Measurements from ENCODE around the gene REXO4. TPM values are rescaled to one million over a fixed set of nuclear protein-coding genes. Genes with fewer than 3 reads are reported as not detected.
A peak's percentile ranks its signal among the peaks of the same experiment; 100 is the strongest.

The REXO4 gene
- total and polyA plus RNA-seq, 2 of the 13 experiments (the other 11 are each of a cell fraction or from before 2014, with no cell fraction given): 18.5 to 30.4 TPM

- Histone ChIP-seq H3K79me2 (ENCODE audit: insufficient read depth, low read length) (peaks cover 14% of the 10 kb centered on the region), H3K27ac (ENCODE audit: extremely low read length, insufficient read depth, low read length) (no peak overlapping the region), H3K9ac (ENCODE audit: insufficient read depth, low read depth, low read length) (no peak overlapping the region), H3K4me3 (replicated peaks in 1 of 3; ENCODE audit: insufficient read depth in 1 of 3, low read depth in 2 of 3, low read length in 3 of 3) (no peak overlapping the region), H3K9me3 (ENCODE audit: low read length) (no peaks in the 10 kb centered on the region), H3K4me2 (ENCODE audit: low read depth, low read length) (no peak overlapping the region), H3K36me3 (replicated peaks in 1 of 2; ENCODE audit: control insufficient read depth in 1 of 2, insufficient read depth in 2 of 2, low read length in 2 of 2) (peaks cover 6 to 14% of the 10 kb centered on the region in 2 experiments; a peak in 3 of 5 replicates), H4K20me1 (ENCODE audit: insufficient read depth, low read length) (no peaks in the 10 kb centered on the region; the same call in 1 of the 2 replicates), H2AFZ (ENCODE audit: low read length) (no peak overlapping the region), H3K4me1 (ENCODE audit: insufficient read depth, low read length) (peaks cover 32% of the 10 kb centered on the region), H3K27me3 (ENCODE audit: control insufficient read depth in 1 of 2, insufficient read depth in 2 of 2, low read length in 2 of 2) (no peaks in the 10 kb centered on the region; a peak in 1 of 5 replicates)
- WGBS (ENCODE audit: low lambda C conversion rate): 95% methylated on average over 17 of the region's 22 CpGs
- CTCF ChIA-PET (ENCODE audit: low intra/inter-chr PET ratio, low total read pairs): no interaction called here
- FAIRE-seq (no peak), ATAC-seq (no peak), DNase-seq (ENCODE audit: low spot score) (no peak)
- intact Hi-C loops (cut with micrococcal nuclease; ENCODE audit: unreplicated experiment): no loop called here
- POLR2A ChIA-PET: interaction anchor here (1.6 to 2.2 kb wide), 2 partner anchors 15 to 88 kb away, joined by 3 to 6 read pairs; partner anchors contain the start of gene SLC2A6
- BruUV-seq (replicated peaks): no TSS peak
- in situ Hi-C loops (cut with HindIII; ENCODE audit: extremely low pct_ligation_motif_present, low pct_unique_long_range_greater_than_20kb): no loop called here
- TF ChIP-seq XRCC5 (optimal IDR thresholded peaks at IDR 0.05; ENCODE audit: low read length) (peak; percentile 23), RAD21 (CRISPR knock-in tag; IDR thresholded peaks at IDR 0.05) (peak; percentile 31; the same call in 1 of the 2 replicates), SNAPC2 (CRISPR knock-in tag; IDR thresholded peaks at IDR 0.05) (no peak), SNAPC4 (CRISPR knock-in tag; IDR thresholded peaks at IDR 0.05) (no peak), MEIS2 (CRISPR knock-in tag; IDR thresholded peaks at IDR 0.05) (no peak), THYN1 (CRISPR knock-in tag; IDR thresholded peaks at IDR 0.05; ENCODE audit: borderline replicate concordance, low read depth) (no peak), ZFYVE20 (CRISPR knock-in tag; IDR thresholded peaks at IDR 0.05; ENCODE audit: borderline replicate concordance, low read depth) (no peak), ZBTB43 (CRISPR knock-in tag; conservative IDR thresholded peaks at IDR 0.05) (no peak), ZNF18 (CRISPR knock-in tag; IDR thresholded peaks at IDR 0.05; ENCODE audit: insufficient replicate concordance) (no peak), AGO2 (optimal IDR thresholded peaks at IDR 0.05; ENCODE audit: low read depth, low read length) (peak; percentile 34), ZNF530 (CRISPR knock-in tag; IDR thresholded peaks at IDR 0.05; ENCODE audit: low read depth) (no peak), KDM5A (IDR thresholded peaks at IDR 0.05; ENCODE audit: borderline replicate concordance, low read length) (no peak), ZNF136 (CRISPR knock-in tag; IDR thresholded peaks at IDR 0.05; ENCODE audit: low read depth) (no peak), ZNF839 (CRISPR knock-in tag; IDR thresholded peaks at IDR 0.05; ENCODE audit: borderline replicate concordance) (no peak), MAZ (IDR thresholded peaks at IDR 0.05; ENCODE audit: borderline replicate concordance, low read depth, low read length) (no peak), MAZ (CRISPR knock-in tag; IDR thresholded peaks at IDR 0.05; ENCODE audit: low read depth) (no peak)
Measured at GRCh38 chr9:133463234-133463863, 45.5 kb upstream of the REXO4 start.
